SK-N-SH treated with all-trans-retinoic acid at 6 μM for 48 hours (cell line): ENCODE measurements around the gene NFKBIB.

ENCODE experiments used
- ARNTL ChIP-seq: fragments of 450-650 bp; formaldehyde crosslinking; IDR thresholded peaks from 2 replicates; pipeline ENCODE4 v1.5.0; 2020; ENCODE audit warnings: low read depth, mild to moderate bottlenecking, moderate library complexity, borderline replicate concordance
- BACH2 ChIP-seq: fragments of 250-450 bp; sonication (Bioruptor Pico); IDR thresholded peaks from 2 replicates; pipeline ENCODE4 v1.9.0; 2021; ENCODE audit warnings: mild to moderate bottlenecking, borderline replicate concordance
- CREB5 ChIP-seq: fragments of 250-450 bp; sonication (Bioruptor Pico); IDR thresholded peaks from 2 replicates; pipeline ENCODE4 v1.5.1; 2020; ENCODE audit warnings: low read depth, mild to moderate bottlenecking, moderate library complexity
- CSRNP3 ChIP-seq: fragments of 250-450 bp; sonication (Bioruptor Pico); IDR thresholded peaks from 2 replicates; pipeline ENCODE4 v1.5.1; 2021; ENCODE audit warnings: mild to moderate bottlenecking, moderate library complexity
- OSR1 ChIP-seq: fragments of 250-450 bp; sonication (Bioruptor Pico); IDR thresholded peaks from 2 replicates; pipeline ENCODE4 v1.8.0; 2022; ENCODE audit warnings: moderate library complexity, mild to moderate bottlenecking, inconsistent platforms
- PATZ1 ChIP-seq: fragments of 250-450 bp; sonication (Bioruptor Pico); IDR thresholded peaks from 2 replicates; pipeline ENCODE4 v1.8.0; 2020; ENCODE audit warnings: mild to moderate bottlenecking, moderate library complexity, borderline replicate concordance
- PPARA ChIP-seq: fragments of 250-450 bp; sonication (Bioruptor Pico); IDR thresholded peaks from 2 replicates; pipeline ENCODE4 v1.5.0; 2020; ENCODE audit warnings: mild to moderate bottlenecking, borderline replicate concordance
- RARB ChIP-seq: fragments of 250-450 bp; sonication (Bioruptor Pico); IDR thresholded peaks from 2 replicates; pipeline ENCODE4 v1.8.0; 2021; ENCODE audit warnings: mild to moderate bottlenecking, moderate library complexity
- SNAI2 ChIP-seq: fragments of 250-450 bp; sonication (Bioruptor Pico); IDR thresholded peaks from 2 replicates; pipeline ENCODE4 v1.5.0; 2020; ENCODE audit warnings: mild to moderate bottlenecking, moderate library complexity
- TSHZ2 ChIP-seq: fragments of 250-450 bp; sonication (Bioruptor Pico); IDR thresholded peaks from 2 replicates; pipeline ENCODE4 v1.5.0; 2020; ENCODE audit warnings: mild to moderate bottlenecking, moderate library complexity
- ZFP30 ChIP-seq: fragments of 450-650 bp; formaldehyde crosslinking; IDR thresholded peaks from 2 replicates; pipeline ENCODE4 v1.5.0; 2022; ENCODE audit warnings: mild to moderate bottlenecking, moderate library complexity
- ZNF565 ChIP-seq: fragments of 450-650 bp; formaldehyde crosslinking; conservative IDR thresholded peaks from 2 replicates; pipeline ENCODE4 v1.5.0; 2020; ENCODE audit warnings: low read depth, mild to moderate bottlenecking, moderate library complexity
- ZNF70 ChIP-seq: fragments of 450-650 bp; formaldehyde crosslinking; IDR thresholded peaks from 2 replicates; pipeline ENCODE4 v1.5.0; 2020; ENCODE audit warnings: mild to moderate bottlenecking, moderate library complexity
- ZNF8 ChIP-seq: fragments of 450-650 bp; formaldehyde crosslinking; IDR thresholded peaks from 2 replicates; pipeline ENCODE4 v1.5.0; 2020; ENCODE audit warnings: mild to moderate bottlenecking, moderate library complexity

GRCh38 chr19:38861368-38861767 lies 38.4 kb upstream of the NFKBIB start:
- TF ChIP-seq BACH2 (CRISPR knock-in tag): no peak
- TF ChIP-seq ARNTL (CRISPR knock-in tag): no peak
- TF ChIP-seq PPARA (CRISPR knock-in tag): no peak
- TF ChIP-seq PATZ1 (CRISPR knock-in tag): no peak
- no peak for TF ChIP-seq CSRNP3
- no peak for TF ChIP-seq CREB5 (CRISPR knock-in tag)
- no peak for TF ChIP-seq ZNF70 (CRISPR knock-in tag)
- TF ChIP-seq ZNF565 (CRISPR knock-in tag): no peak
- TF ChIP-seq TSHZ2 (CRISPR knock-in tag): no peak
- TF ChIP-seq SNAI2 (CRISPR knock-in tag): no peak
- no peak for TF ChIP-seq ZFP30 (CRISPR knock-in tag)
- no peak for TF ChIP-seq RARB (CRISPR knock-in tag)
- TF ChIP-seq ZNF8 (CRISPR knock-in tag): no peak
- no peak for TF ChIP-seq OSR1 (CRISPR knock-in tag)
